Kasumi-1 (cell line): ENCODE data around the gene FKRP.
"Not testable (repeated sequence)": the region's sequence is repeated elsewhere in the genome, so short reads cannot be mapped to it uniquely, and the experiment has no call there.

ENCODE experiments used
- DNase-seq, 2 experiments: peaks; one replicate each; lab custom pipeline; 2025; lab: John Stamatoyannopoulos, UW

Gene FKRP

GRCh38 chr19:46759817-46760333, 14.0 kb downstream of the FKRP start:
- DNase-seq: no peak

- DNase-seq: no peak
Measured at GRCh38 chr19:46760363-46760762, 14.5 kb downstream of the FKRP start.

GRCh38 chr19:46760897-46761296, 15.0 kb downstream of the FKRP start:
- not testable (repeated sequence) for DNase-seq

- DNase-seq: no peak
Measured at GRCh38 chr19:46761418-46761831, 15.6 kb downstream of the FKRP start.

- no peak for DNase-seq
Measured at GRCh38 chr19:46762245-46762890, 16.5 kb downstream of the FKRP start.

- DNase-seq: no peak
Measured at GRCh38 chr19:46764817-46765291, 19.0 kb downstream of the FKRP start.

- peak; percentile 37 to 49 for DNase-seq
Measured at GRCh38 chr19:46766569-46767317, 20.9 kb downstream of the FKRP start.

- not testable (repeated sequence) for DNase-seq
Measured at GRCh38 chr19:46768746-46769145, 22.9 kb downstream of the FKRP start.

- no peak for DNase-seq
Measured at GRCh38 chr19:46772170-46773017, 26.5 kb downstream of the FKRP start.

GRCh38 chr19:46773018-46773399, 27.2 kb downstream of the FKRP start:
- DNase-seq: no peak

GRCh38 chr19:46775642-46776258, 29.9 kb downstream of the FKRP start:
- no peak for DNase-seq

GRCh38 chr19:46776927-46777911, 31.4 kb downstream of the FKRP start:
- no peak for DNase-seq

- not testable (repeated sequence) for DNase-seq
Measured at GRCh38 chr19:46777956-46778645, 32.2 kb downstream of the FKRP start.

GRCh38 chr19:46782355-46783019, 36.6 kb downstream of the FKRP start:
- DNase-seq: no peak

- DNase-seq: no peak
Measured at GRCh38 chr19:46783670-46784069, 37.8 kb downstream of the FKRP start.

GRCh38 chr19:46784262-46785053, 38.6 kb downstream of the FKRP start:
- DNase-seq: peak; percentile 80 to 89

GRCh38 chr19:46785054-46785979, 39.5 kb downstream of the FKRP start:
- no peak for DNase-seq

- no peak for DNase-seq
Measured at GRCh38 chr19:46785980-46786235, 40.1 kb downstream of the FKRP start.
